SU-DHL-6 (cell line): ENCODE results near the gene TRPM2.

Source experiments
- EZH2phosphoT487 ChIP-seq: fragments of 200-600 bp; sonication (generic), shearing (Covaris generic); conservative IDR thresholded peaks from 2 replicates; pipeline ENCODE4 v1.6.1; 2018; ENCODE audit warnings: mild to moderate bottlenecking, antibody characterized with exemption, low read length, moderate library complexity, mixed read lengths
- TF ChIP-seq, protein P1 (sequence below): fragments of 200-600 bp; sonication (generic); IDR thresholded peaks from one replicate; pipeline ENCODE4 v1.5.1; 2017; ENCODE audit warnings: antibody characterized with exemption, mild to moderate bottlenecking, low read length, moderate library complexity; ENCODE audit not compliant: insufficient read depth, poor library complexity, severe bottlenecking

DNA sequence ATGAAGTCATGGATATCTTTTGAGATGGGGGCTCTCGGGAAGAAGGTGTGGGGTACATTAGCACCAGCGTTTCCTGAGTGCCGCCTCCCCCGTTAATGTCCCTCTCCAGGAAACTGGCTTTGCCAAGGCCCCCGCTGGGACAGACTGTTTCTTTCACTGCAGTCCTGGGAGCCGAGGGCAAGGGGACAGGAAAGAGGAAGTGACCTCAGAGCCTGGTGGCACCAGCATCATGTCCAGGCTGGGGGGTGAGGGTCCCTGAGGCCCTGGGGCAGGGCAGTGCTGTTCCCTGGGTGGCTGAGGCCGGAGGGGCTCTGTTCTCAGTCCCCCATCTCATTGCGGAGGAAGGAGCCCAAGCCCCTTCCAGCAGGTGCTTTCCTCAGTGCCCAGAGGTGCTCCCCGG is 47.7 kb upstream of the TRPM2 start:
- TF ChIP-seq, protein P1, sequence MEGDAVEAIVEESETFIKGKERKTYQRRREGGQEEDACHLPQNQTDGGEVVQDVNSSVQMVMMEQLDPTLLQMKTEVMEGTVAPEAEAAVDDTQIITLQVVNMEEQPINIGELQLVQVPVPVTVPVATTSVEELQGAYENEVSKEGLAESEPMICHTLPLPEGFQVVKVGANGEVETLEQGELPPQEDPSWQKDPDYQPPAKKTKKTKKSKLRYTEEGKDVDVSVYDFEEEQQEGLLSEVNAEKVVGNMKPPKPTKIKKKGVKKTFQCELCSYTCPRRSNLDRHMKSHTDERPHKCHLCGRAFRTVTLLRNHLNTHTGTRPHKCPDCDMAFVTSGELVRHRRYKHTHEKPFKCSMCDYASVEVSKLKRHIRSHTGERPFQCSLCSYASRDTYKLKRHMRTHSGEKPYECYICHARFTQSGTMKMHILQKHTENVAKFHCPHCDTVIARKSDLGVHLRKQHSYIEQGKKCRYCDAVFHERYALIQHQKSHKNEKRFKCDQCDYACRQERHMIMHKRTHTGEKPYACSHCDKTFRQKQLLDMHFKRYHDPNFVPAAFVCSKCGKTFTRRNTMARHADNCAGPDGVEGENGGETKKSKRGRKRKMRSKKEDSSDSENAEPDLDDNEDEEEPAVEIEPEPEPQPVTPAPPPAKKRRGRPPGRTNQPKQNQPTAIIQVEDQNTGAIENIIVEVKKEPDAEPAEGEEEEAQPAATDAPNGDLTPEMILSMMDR, result no peak
- no peak for TF ChIP-seq EZH2phosphoT487
